OCI-LY3 (cell line): ENCODE data around the gene ELMO1.

Source experiments
- EZH2phosphoT487 ChIP-seq: fragments of 200-600 bp; shearing (Covaris generic); IDR thresholded peaks from 2 replicates; pipeline ENCODE4 v1.6.1; 2018; ENCODE audit warnings: antibody characterized with exemption, mixed run types, low read depth
- TF ChIP-seq, protein P1 (sequence below): fragments of 200-600, 300-600 bp; sonication (generic); IDR thresholded peaks from 2 replicates; pipeline ENCODE4 v1.5.1; 2014; ENCODE audit warnings: antibody characterized with exemption, low read length, low read depth

DNA sequence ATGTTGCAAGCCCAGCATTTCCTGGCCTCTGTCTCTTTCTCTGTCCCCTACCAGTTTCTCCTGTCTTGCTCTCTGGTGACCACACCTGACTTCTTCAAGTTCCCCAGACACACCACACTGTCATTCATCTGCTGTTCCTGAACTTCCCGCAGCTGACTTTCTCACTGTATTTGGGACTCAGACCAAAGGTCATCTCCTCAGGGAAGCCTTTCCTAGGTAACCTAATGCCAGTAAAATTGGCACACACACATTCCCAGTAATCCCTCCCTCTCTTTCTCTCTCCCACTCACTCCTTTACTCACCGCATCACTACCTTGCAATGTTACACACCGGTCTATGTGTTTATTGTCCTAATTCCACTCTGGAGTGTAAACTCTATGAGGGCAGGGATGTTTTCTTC, 81.7 kb downstream of the ELMO1 start:
- TF ChIP-seq, protein P1, sequence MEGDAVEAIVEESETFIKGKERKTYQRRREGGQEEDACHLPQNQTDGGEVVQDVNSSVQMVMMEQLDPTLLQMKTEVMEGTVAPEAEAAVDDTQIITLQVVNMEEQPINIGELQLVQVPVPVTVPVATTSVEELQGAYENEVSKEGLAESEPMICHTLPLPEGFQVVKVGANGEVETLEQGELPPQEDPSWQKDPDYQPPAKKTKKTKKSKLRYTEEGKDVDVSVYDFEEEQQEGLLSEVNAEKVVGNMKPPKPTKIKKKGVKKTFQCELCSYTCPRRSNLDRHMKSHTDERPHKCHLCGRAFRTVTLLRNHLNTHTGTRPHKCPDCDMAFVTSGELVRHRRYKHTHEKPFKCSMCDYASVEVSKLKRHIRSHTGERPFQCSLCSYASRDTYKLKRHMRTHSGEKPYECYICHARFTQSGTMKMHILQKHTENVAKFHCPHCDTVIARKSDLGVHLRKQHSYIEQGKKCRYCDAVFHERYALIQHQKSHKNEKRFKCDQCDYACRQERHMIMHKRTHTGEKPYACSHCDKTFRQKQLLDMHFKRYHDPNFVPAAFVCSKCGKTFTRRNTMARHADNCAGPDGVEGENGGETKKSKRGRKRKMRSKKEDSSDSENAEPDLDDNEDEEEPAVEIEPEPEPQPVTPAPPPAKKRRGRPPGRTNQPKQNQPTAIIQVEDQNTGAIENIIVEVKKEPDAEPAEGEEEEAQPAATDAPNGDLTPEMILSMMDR: no peak
- TF ChIP-seq EZH2phosphoT487: no peak
